ENCODE data around the gene AMOTL1.

Gene AMOTL1

GRCh38 chr11:94768602-94769541 lies 716 bp downstream of the AMOTL1 start:
- no peak for DNase-seq (ENCODE audit: low read depth in 2 of 2)

- no peak for DNase-seq (ENCODE audit: low read depth in 2 of 2)
Measured at GRCh38 chr11:94769880-94770279, 1.7 kb downstream of the AMOTL1 start.

DNA sequence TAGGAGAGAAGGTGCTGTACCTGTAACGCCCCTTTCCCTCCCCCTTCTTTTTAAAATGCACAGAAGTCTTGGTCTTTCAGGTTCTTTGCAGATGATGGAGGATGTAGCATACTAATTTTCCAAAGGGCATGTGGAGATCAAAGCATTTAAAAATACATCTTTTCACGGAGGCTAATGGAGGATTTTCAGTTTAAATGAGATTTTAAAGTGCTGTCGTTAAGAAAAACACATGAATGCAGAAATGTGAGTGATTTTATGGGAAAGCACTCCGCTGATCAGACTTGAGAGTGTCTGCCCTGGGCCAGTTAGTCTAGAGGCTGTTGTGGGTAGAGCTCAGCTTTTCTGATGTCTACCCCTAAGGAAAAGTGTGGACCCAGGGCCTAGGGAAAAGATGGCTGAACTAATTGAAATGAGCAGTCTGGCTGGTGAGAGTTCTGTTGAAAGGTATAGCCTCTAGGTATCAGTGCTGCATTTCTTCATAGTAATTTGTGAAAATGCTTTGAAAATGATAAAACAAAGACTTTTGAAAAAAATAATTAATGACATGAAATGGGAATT lies 2.5 kb downstream of the AMOTL1 start:
- DNase-seq (ENCODE audit: low read depth in 2 of 2): no peak

GRCh38 chr11:94771390-94771789 lies 3.2 kb downstream of the AMOTL1 start:
- no peak for DNase-seq (ENCODE audit: low read depth in 2 of 2)

DNA sequence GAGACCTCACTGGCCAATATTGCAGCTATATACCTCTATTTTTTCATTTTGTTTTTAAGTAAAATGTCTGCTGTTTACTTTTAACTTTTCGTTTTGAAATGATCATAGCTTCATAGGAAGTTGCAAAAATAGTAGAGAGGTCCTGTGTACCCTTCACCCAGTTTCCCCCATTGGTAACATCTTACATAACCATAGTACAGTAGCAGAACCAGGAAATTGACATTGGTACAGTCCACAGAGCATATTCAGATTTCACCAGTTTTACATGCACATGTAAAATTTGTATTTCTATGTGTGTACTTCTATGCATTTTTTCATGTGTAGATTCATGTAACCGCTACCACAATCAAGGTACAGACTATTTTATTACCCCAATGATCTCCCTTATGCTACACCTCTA lies 3.8 kb downstream of the AMOTL1 start:
- no peak for DNase-seq (ENCODE audit: low read depth in 2 of 2)

DNA sequence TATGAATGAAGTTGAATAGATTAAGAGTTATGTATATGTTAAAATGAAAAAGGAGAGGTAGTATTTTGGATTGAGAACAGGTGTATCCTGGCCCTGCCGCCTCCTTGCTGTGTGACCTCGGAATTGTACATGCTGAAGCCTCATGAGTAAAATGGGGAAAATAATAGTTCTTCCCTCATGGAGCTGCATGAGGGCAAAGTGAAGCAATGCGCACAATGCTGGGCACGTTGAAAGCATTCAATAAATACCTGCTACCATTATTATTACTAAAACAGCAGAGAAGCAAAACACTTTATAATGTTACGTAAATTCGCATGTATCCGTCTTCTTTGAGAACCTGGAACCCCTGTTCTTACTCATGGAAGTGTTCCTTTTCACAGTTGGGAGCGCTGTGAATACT lies 5.7 kb downstream of the AMOTL1 start:
- no peak for DNase-seq (ENCODE audit: low read depth in 2 of 2)

- DNase-seq (ENCODE audit: low read depth in 2 of 2): no peak
Measured at GRCh38 chr11:94774345-94774744, 6.2 kb downstream of the AMOTL1 start.

GRCh38 chr11:94775567-94776327 lies 7.6 kb downstream of the AMOTL1 start:
- DNase-seq (ENCODE audit: low read depth in 2 of 2): no peak

- no peak for DNase-seq (ENCODE audit: low read depth in 2 of 2)
Measured at GRCh38 chr11:94776351-94777321, 8.5 kb downstream of the AMOTL1 start.

DNA sequence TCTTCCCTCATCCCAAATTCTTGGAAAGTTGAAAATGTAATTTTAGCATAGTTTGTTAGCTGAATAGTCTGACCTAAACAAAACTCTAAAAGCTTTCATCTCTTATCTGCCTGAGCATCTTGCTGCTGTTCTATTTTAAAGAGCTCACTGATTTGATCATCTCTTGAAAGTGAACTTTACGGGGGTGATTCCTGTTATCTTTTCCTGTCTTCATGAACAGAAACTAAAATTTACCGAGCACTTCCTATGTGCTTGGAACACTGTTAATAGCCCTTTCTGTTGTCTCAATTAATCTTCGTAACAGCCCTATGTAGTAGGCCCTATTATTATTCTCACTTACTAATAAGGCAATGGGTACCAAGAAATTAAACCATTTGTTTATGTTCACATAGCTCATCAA lies 12.3 kb downstream of the AMOTL1 start:
- DNase-seq (ENCODE audit: low read depth in 2 of 2): no peak

DNA sequence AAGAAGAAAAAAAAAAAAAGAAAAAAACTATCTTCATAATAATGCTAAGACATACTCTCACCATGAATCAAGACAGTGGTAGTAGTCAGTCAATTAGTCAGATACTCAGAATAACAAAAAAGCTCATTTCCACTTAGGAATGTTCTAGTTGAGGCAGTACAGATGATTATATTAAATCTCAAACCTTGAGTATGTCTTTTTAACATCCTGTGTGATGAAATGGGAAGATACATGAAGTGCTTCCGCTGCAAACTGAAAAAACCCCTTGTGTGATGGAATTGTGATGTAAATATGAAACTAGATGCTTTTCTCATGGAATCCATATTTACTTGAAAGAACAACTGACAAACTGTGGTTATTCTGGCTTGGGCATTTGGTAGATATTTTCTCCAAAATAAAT lies 13.7 kb downstream of the AMOTL1 start:
- DNase-seq (ENCODE audit: low read depth in 2 of 2): no peak

DNA sequence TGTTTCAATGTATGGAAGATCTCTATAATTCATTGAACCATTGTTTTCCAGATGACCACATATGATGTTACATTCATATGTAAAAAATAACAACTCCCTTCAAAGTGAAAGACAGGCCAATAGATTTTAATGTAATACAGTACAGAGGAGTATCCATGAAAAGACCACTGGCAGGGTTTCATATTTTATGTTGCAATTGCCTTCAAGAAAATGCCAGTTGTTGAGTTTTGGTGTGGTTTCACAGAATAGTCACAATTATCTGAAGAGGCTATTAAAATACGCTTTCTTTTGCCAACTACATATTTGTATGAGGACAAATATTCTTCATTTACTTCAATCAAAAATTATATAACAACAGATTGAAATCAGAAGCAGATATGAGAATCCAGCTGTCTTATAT lies 14.3 kb downstream of the AMOTL1 start:
- DNase-seq (ENCODE audit: low read depth in 2 of 2): no peak

GRCh38 chr11:94784884-94785283 lies 16.7 kb downstream of the AMOTL1 start:
- DNase-seq (ENCODE audit: low read depth in 2 of 2): no peak

- no peak for DNase-seq (ENCODE audit: low read depth in 2 of 2)
Measured at GRCh38 chr11:94785509-94785908, 17.4 kb downstream of the AMOTL1 start.

DNA sequence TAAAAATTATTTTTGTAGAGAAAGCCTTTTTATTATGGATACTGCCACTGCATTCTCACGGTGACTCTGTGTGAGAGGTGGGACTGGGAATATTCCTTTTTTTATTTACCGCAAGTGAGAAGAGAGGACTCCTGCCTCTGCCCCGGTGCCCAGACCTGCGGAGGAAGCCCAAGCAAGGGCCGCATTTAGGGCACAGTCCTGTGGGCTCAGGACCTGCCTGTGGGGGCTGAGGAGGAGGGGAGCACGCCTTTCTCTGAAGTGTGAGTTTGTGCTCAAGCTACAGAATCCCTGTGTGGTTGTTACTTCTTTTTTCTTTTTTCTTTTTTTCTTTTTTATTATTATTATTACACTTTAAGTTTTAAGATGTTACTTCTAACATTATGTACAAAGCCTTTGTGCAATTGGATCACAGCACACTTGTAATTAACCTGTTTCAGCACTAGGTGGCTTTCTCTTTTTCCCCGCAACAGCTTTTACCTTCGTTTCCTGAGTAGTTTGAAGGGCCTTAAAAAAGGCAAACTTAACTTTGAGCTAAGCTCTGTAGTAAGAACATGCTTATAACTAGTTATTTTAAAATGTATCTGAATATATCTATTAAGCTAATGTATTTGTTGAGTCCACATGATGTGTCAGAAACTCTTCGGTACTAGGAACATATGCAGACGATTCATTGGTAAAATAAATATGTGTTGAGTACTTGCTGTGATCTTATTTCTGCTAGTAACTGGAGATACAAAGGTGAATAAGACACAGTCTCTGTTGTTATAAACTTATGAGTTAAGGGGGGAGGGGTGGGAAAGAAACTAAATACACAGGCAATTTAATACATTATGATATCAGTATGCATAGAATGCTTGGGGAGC lies 18.3 kb downstream of the AMOTL1 start:
- DNase-seq (ENCODE audit: low read depth in 2 of 2): no peak

- no peak for DNase-seq (ENCODE audit: low read depth in 2 of 2)
Measured at GRCh38 chr11:94787801-94788200, 19.6 kb downstream of the AMOTL1 start.

GRCh38 chr11:94788396-94788795 lies 20.2 kb downstream of the AMOTL1 start:
- DNase-seq (ENCODE audit: low read depth in 2 of 2): no peak

- no peak for DNase-seq (ENCODE audit: low read depth in 2 of 2)
Measured at GRCh38 chr11:94790197-94790596, 22.0 kb downstream of the AMOTL1 start.

GRCh38 chr11:94790661-94791180 lies 22.6 kb downstream of the AMOTL1 start:
- no peak for DNase-seq (ENCODE audit: low read depth in 2 of 2)

- no peak for DNase-seq (ENCODE audit: low read depth in 2 of 2)
Measured at GRCh38 chr11:94791216-94791889, 23.2 kb downstream of the AMOTL1 start.
